OCI-LY1 (cell line): ENCODE data around the gene AKAP13.

Source experiments
- H2AFZ ChIP-seq: fragments of 200-600 bp; sonication (generic), shearing (Covaris generic); 2 replicates; pipeline ENCODE4 v1.6.0; 2014; ENCODE audit warnings: antibody characterized with exemption, mild to moderate bottlenecking, low read length
- H3F3A ChIP-seq: fragments of 200-600 bp; sonication (generic), shearing (Covaris generic); 2 replicates; pipeline ENCODE4 v1.6.0; 2014; ENCODE audit warnings: mild to moderate bottlenecking, antibody characterized with exemption, low read length, moderate library complexity; ENCODE audit not compliant: insufficient read depth
- H3K27ac ChIP-seq: fragments of 200-600 bp; sonication (generic); 2 replicates; pipeline ENCODE4 v1.5.1; 2014; ENCODE audit warnings: low read length, mixed run types, mild to moderate bottlenecking, low read depth; ENCODE audit not compliant: poor library complexity, severe bottlenecking
- H3K27me3 ChIP-seq: fragments of 200-600 bp; sonication (generic); 2 replicates; pipeline ENCODE4 v1.6.0; 2014; ENCODE audit warnings: antibody characterized with exemption, mild to moderate bottlenecking, low read length, moderate library complexity; ENCODE audit not compliant: insufficient read depth
- H3K36me3 ChIP-seq: fragments of 200-600 bp; sonication (generic); 2 replicates; pipeline ENCODE4 v1.6.1; 2014; ENCODE audit warnings: mild to moderate bottlenecking, antibody characterized with exemption, low read length, moderate library complexity, mixed read lengths; ENCODE audit not compliant: insufficient read depth
- H3K4me1 ChIP-seq: fragments of 200-600 bp; sonication (generic); 2 replicates; pipeline ENCODE4 v1.5.1; 2014; ENCODE audit warnings: mild to moderate bottlenecking, low read length, moderate library complexity; ENCODE audit not compliant: insufficient read depth, severe bottlenecking
- H3K4me2 ChIP-seq: fragments of 200-600 bp; sonication (generic), shearing (Covaris generic); 2 replicates; pipeline ENCODE4 v1.6.1; 2014; ENCODE audit warnings: low read length
- H3K4me3 ChIP-seq: fragments of 200-600 bp; sonication (generic); 2 replicates; pipeline ENCODE4 v1.5.1; 2014; ENCODE audit warnings: low read length, low read depth, mild to moderate bottlenecking, mixed read lengths; ENCODE audit not compliant: poor library complexity, severe bottlenecking
- H3K79me2 ChIP-seq: fragments of 200-600 bp; shearing (Covaris generic); 2 replicates; pipeline ENCODE4 v1.6.1; 2016; ENCODE audit warnings: mixed run types, low read length, mixed read lengths; ENCODE audit not compliant: insufficient read depth
- H3K9ac ChIP-seq: fragments of 200-600 bp; sonication (generic), shearing (Covaris generic); 2 replicates; pipeline ENCODE4 v1.6.1; 2014; ENCODE audit warnings: mild to moderate bottlenecking, low read length, mixed read lengths
- H3K9me2 ChIP-seq: fragments of 200-600 bp; sonication (generic), shearing (Covaris generic); 2 replicates; pipeline ENCODE4 v1.6.1; 2014; ENCODE audit warnings: low read depth, mild to moderate bottlenecking, low read length, mixed read lengths
- H3K9me3 ChIP-seq: fragments of 200-600 bp; shearing (Covaris generic); 2 replicates; pipeline ENCODE4 v1.6.1; 2014; ENCODE audit warnings: low read length, mixed read lengths
- H4K20me1 ChIP-seq: fragments of 200-600 bp; sonication (generic), shearing (Covaris generic); 2 replicates; pipeline ENCODE4 v1.6.0; 2016; ENCODE audit warnings: mild to moderate bottlenecking, low read length; ENCODE audit not compliant: insufficient read depth
- CTCF ChIP-seq: fragments of 200-600 bp; sonication (generic), shearing (Covaris generic); IDR thresholded peaks from 2 replicates; pipeline ENCODE4 v1.5.1; 2017; ENCODE audit warnings: mild to moderate bottlenecking, antibody characterized with exemption, low read length, moderate library complexity, mixed read lengths
- EZH2 ChIP-seq: fragments of 200-600 bp; sonication (generic), shearing (Covaris generic); IDR thresholded peaks from 2 replicates; pipeline ENCODE4 v1.8.0; 2017; ENCODE audit warnings: borderline replicate concordance, mixed run types, mild to moderate bottlenecking, antibody characterized with exemption, low read length, moderate library complexity, mixed read lengths

The AKAP13 gene

GRCh38 chr15:85737061-85737460 lies 356.7 kb downstream of the AKAP13 start:
- Histone ChIP-seq H3K9me2 (no peaks in the 10 kb centered on the region), H3K36me3 (peaks cover 92% of the 10 kb centered on the region), H3K79me2 (no peaks in the 10 kb centered on the region)

GRCh38 chr15:85741021-85741421 lies 360.6 kb downstream of the AKAP13 start:
- no peak overlapping the region for H3K9ac ChIP-seq
- no peak overlapping the region for H3K4me3 ChIP-seq
- no peak overlapping the region for H3K4me2 ChIP-seq
- H3K9me2 ChIP-seq, result no peaks in the 10 kb centered on the region
- peaks cover 93% of the 10 kb centered on the region for H3K36me3 ChIP-seq
- H3K4me1 ChIP-seq, result no peaks in the 10 kb centered on the region
- no peaks in the 10 kb centered on the region for H4K20me1 ChIP-seq
- no peak overlapping the region for H2AFZ ChIP-seq
- no peaks in the 10 kb centered on the region for H3K27me3 ChIP-seq
- no peak for TF ChIP-seq EZH2
- no peak for TF ChIP-seq CTCF
- no peaks in the 10 kb centered on the region for H3K79me2 ChIP-seq
- no peak overlapping the region for H3K27ac ChIP-seq
- H3K9me3 ChIP-seq, result no peaks in the 10 kb centered on the region
- H3F3A ChIP-seq, result 0 out of 2 replicates have a peak, but pooled peaks cover under 1% of the 10 kb centered on the region

More at GRCh38 chr15:85737061-85737460, 356.7 kb downstream of the AKAP13 start:
- Histone ChIP-seq H3F3A (no peaks in the 10 kb centered on the region), H3K9me3 (peaks cover 5% of the 10 kb centered on the region; the same call in 1 of the 2 replicates), H3K4me3 (no peak overlapping the region), H3K27ac (no peak overlapping the region), H3K27me3 (no peaks in the 10 kb centered on the region), H4K20me1 (no peaks in the 10 kb centered on the region), H2AFZ (no peak overlapping the region), H3K9ac (no peak overlapping the region), H3K4me2 (no peak overlapping the region), H3K4me1 (no peaks in the 10 kb centered on the region)
- TF ChIP-seq EZH2 (no peak), CTCF (no peak)

GRCh38 chr15:85741662-85742061 lies 361.3 kb downstream of the AKAP13 start:
- Histone ChIP-seq H3K9me3 (no peaks in the 10 kb centered on the region), H3K27me3 (no peaks in the 10 kb centered on the region), H3K4me2 (no peak overlapping the region), H3K27ac (no peak overlapping the region), H3K36me3 (peaks cover 93% of the 10 kb centered on the region), H3F3A (0 out of 2 replicates have a peak, but pooled peaks cover 3% of the 10 kb centered on the region), H4K20me1 (no peaks in the 10 kb centered on the region), H3K79me2 (no peaks in the 10 kb centered on the region), H3K9ac (no peak overlapping the region), H3K4me1 (no peaks in the 10 kb centered on the region), H3K9me2 (no peaks in the 10 kb centered on the region), H3K4me3 (no peak overlapping the region), H2AFZ (no peak overlapping the region)
- TF ChIP-seq CTCF (no peak), EZH2 (no peak)
